Left lung (tissue), 10 donors: ENCODE results near the gene SCAI. TPM values are rescaled to one million over a fixed set of nuclear protein-coding genes. Genes with fewer than 3 reads are reported as not detected.
A peak's percentile ranks its signal among the peaks of the same experiment; 100 is the strongest.
"Not testable (repeated sequence)": the region's sequence is repeated elsewhere in the genome, so short reads cannot be mapped to it uniquely, and the experiment has no call there.

Experiments used
- ATAC-seq: fragments of 200-7000 bp; cut with Tn5 transposase; one replicate; pipeline ENCODE4 v1.9.1; 2020; ENCODE audit warnings: moderate library complexity
- DNase-seq, 4 donors: peaks; one replicate each; pipeline ENCODE4 v3.0.0-alpha.2; 2013 to 2020
- H3K27ac ChIP-seq, 2 donors: fragments of 200-600 bp; sonication (generic) in 1 of 2; one replicate each; pipeline versions ENCODE4 v1.5.0 to v1.8.0; 2020 to 2021
- H3K27me3 ChIP-seq, 2 donors: fragments of 200-600 bp; sonication (generic) in 1 of 2; one replicate each; pipeline versions ENCODE4 v1.5.0 to v1.8.0; 2020 to 2021
- H3K36me3 ChIP-seq, 2 donors: fragments of 200-600 bp; sonication (generic) in 1 of 2; one replicate each; pipeline versions ENCODE4 v1.5.0 to v1.8.0; 2020 to 2021
- H3K4me1 ChIP-seq, 2 donors: fragments of 200-600 bp; one replicate each; pipeline ENCODE4 v1.8.0; 2021
- H3K4me3 ChIP-seq, 2 donors: fragments of 200-600 bp; sonication (generic) in 1 of 2; one replicate each; pipeline versions ENCODE4 v1.5.0 to v1.8.0; 2020 to 2021; ENCODE audit warnings: mild to moderate bottlenecking in 1 of 2
- H3K9me3 ChIP-seq, 2 donors: fragments of 200-600 bp; sonication (generic) in 1 of 2; one replicate each; pipeline versions ENCODE4 v1.5.0 to v1.8.0; 2020 to 2021
- CTCF ChIP-seq, 2 donors: fragments of 200-600 bp; sonication (generic) in 1 of 2; IDR thresholded peaks; one replicate each; pipeline versions ENCODE4 v1.5.0 to v1.8.0; 2021; ENCODE audit warnings: antibody characterized with exemption in 2 of 2
- intact Hi-C, 2 donors: fragments of 100-400 bp; cut with DNase I; formaldehyde crosslinking; loops; one replicate each; pipeline versions ENCODE4 v1.11.2 to v1.14.2; 2022
- polyA plus RNA-seq, 6 donors: library from polyadenylated mRNA; unstranded; fragments of 120-200 nt; gene quantifications; one replicate each; pipeline ENCODE4 v1.2.1, GENCODE V29; 2013; ENCODE audit not compliant: insufficient read length in 6 of 6
- total RNA-seq, 2 donors: library from RNA; stranded (reverse); fragmentation: NEBNext Ultra II Directional; extraction: Animal tissue kit (Norgen Biotek cat#: 25700); gene quantifications; one replicate each; pipeline ENCODE4 v1.2.1, GENCODE V29; 2021
- donor health status: DM: no; HTN: yes; CAD: no.
- donor health status: DM: no; HTN: no; CAD: no.

Gene SCAI
- total and polyA plus RNA-seq, 8 donors, result 12.7 to 22.7 (median 15.7) TPM

DNA sequence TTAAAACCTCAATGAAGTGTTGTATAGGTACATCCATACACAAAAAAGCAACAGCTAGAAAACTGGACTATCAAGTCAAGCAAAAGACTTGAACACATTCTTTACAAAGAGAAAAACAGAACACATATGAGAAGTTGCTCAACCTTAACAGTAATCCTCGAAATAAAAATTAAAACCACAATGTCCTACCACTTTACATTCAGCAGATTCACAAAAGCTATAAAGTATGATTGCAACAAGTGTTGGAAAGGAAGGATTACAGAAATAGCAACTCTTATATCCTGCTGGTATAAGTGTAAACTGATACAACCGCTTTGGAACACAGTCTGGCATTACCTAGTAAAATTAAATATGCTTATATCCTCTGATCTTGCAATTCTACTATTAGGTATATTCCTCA is 173.9 kb downstream of the SCAI start:
- Histone ChIP-seq H3K27me3 (no peaks in the 10 kb centered on the region), H3K4me3 (no peak overlapping the region), H3K27ac (no peak overlapping the region), H3K9me3 (no peaks in the 10 kb centered on the region), H3K4me1 (peaks cover 0 to 24% of the 10 kb centered on the region in 2 donors), H3K36me3 (no peaks in the 10 kb centered on the region)
- no peak for ATAC-seq
- intact Hi-C loops, result no loop called here
- DNase-seq, result no peak
- TF ChIP-seq CTCF (IDR thresholded peaks at IDR 0.05), result no peak

- Histone ChIP-seq H3K36me3 (no peaks in the 10 kb centered on the region), H3K27me3 (no peaks in the 10 kb centered on the region), H3K9me3 (no peaks in the 10 kb centered on the region), H3K4me1 (peaks cover 0 to 31% of the 10 kb centered on the region in 2 donors), H3K4me3 (no peak overlapping the region), H3K27ac (no peak overlapping the region)
- ATAC-seq (no peak), DNase-seq (no peak)
- intact Hi-C loops, result no loop called here
- TF ChIP-seq CTCF (IDR thresholded peaks at IDR 0.05), result no peak
Observed at GRCh38 chr9:124968238-124968637, 175.1 kb downstream of the SCAI start.

DNA sequence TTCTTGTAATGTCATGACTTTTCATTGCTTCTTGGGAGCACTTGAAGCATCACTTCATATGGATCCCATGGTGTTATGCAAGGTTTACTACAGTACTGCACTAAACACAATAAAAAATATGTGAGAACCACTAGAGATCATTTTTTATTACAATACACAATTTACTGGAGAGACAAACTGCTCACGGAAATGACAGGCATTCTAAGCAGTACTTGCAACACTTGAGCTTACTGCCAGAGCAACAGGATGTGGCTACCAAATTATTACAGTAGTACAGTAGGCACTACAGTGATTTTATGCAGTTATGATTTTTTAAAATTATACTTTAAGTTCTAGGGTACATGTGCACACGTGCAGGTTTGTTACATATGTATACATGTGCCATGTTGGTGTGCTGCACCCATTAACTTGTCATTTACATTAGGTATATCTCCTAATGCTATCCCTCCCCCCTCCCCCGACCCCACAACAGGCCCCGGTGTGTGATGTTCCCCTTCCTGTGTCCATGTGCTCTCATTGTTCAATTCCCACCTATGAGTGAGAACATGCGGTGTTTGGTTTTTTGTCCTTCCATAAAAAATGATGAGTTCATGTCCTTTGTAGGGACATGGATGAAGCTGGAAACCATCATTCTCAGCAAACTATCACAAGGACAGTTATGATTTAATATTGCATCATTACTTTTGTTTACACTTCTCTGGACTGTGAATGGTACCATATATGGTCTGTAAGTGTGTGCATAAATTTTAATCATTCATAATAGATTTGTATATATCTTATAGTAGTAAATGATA is 177.4 kb downstream of the SCAI start:
- peak; percentile 40 for ATAC-seq
- intact Hi-C loops, H3K27me3 ChIP-seq, H3K36me3 ChIP-seq, H3K4me3 ChIP-seq, H3K9me3 ChIP-seq: not testable (repeated sequence)
- Histone ChIP-seq H3K27ac (peak overlapping the region in 1 of 2 donors; percentile 67), H3K4me1 (peaks cover 0 to 31% of the 10 kb centered on the region in 2 donors)
- peak in 1 of 4 donors; percentile 16 for DNase-seq

GRCh38 chr9:124964604-124965003 is 178.7 kb downstream of the SCAI start:
- ATAC-seq, result no peak
- intact Hi-C loops, result no loop called here
- Histone ChIP-seq H3K4me1 (peaks cover 0 to 31% of the 10 kb centered on the region in 2 donors), H3K9me3 (no peaks in the 10 kb centered on the region), H3K27me3 (no peaks in the 10 kb centered on the region), H3K4me3 (no peak overlapping the region), H3K36me3 (no peaks in the 10 kb centered on the region), H3K27ac (peak overlapping the region in 1 of 2 donors; percentile 67)
- no peak for DNase-seq
- TF ChIP-seq CTCF (IDR thresholded peaks at IDR 0.05), result no peak

GRCh38 chr9:124964056-124964455 is 179.3 kb downstream of the SCAI start:
- ATAC-seq, result no peak
- intact Hi-C loops, result no loop called here
- DNase-seq, result no peak
- no peaks in the 10 kb centered on the region for H3K27me3 ChIP-seq
- no peak for TF ChIP-seq CTCF (IDR thresholded peaks at IDR 0.05)
- H3K27ac ChIP-seq, result peak overlapping the region in 1 of 2 donors; percentile 67
- no peaks in the 10 kb centered on the region for H3K9me3 ChIP-seq
- H3K4me3 ChIP-seq, result no peak overlapping the region
- H3K36me3 ChIP-seq, result no peaks in the 10 kb centered on the region
- H3K4me1 ChIP-seq, result peaks cover 0 to 31% of the 10 kb centered on the region in 2 donors

DNA sequence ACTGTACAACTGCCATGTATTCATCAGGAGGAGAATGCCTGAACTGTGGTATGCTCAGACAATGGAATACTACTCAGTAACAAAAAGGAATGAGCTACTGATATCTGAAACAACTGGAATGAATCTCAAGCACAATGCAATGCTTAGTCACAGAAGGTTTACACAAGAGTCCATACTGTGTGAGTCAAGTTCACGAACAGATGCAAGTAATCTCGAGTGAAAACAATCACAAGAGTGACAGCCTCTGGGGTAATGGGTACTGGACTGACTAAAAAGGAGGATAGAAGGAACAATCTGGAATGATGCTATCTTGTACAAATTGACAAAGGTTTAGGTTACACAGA is 182.9 kb downstream of the SCAI start:
- DNase-seq (no peak), ATAC-seq (no peak)
- Histone ChIP-seq H3K4me1 (peaks cover 0 to 14% of the 10 kb centered on the region in 2 donors), H3K27me3 (no peaks in the 10 kb centered on the region), H3K4me3 (no peak overlapping the region), H3K36me3 (no peaks in the 10 kb centered on the region), H3K9me3 (no peaks in the 10 kb centered on the region), H3K27ac (no peak overlapping the region)
- no peak for TF ChIP-seq CTCF (IDR thresholded peaks at IDR 0.05)
- intact Hi-C loops, result no loop called here

- ATAC-seq, H3K9me3 ChIP-seq, H3K4me3 ChIP-seq, H3K27ac ChIP-seq, H3K27me3 ChIP-seq, H3K4me1 ChIP-seq, H3K36me3 ChIP-seq, intact Hi-C loops, DNase-seq: not testable (repeated sequence)
Observed at GRCh38 chr9:124959671-124960408, 183.5 kb downstream of the SCAI start.
